ENCODE measurements around the gene COMMD1.

DNA sequence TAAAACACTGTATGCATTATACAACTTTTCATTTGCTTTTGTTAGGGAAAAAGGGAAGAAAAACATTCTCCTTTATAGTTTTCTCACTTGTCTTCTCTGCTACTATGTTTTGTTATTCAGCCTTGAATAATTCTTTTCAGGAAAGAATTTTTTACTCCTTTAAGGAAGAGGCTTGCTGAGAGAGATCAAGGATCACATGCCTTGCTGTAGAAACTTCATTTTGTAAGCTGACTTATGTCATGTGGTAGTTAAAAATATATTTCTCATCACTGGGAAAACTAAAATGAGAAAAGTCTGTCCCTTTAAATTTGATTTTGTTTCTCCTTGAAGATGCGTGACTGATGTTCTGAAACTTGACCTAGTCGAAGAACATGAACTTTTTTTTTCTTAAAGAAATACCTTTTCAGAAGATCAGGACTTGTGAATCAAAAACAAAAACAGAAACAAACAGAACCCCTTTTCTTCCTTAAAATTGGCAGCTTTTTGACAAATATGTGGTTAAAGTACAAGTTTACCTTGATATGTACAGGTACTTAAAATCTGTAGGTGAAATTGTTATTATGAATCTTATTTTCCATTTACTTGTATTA, 145.1 kb downstream of the COMMD1 start:
- TF ChIP-seq, protein P1, sequence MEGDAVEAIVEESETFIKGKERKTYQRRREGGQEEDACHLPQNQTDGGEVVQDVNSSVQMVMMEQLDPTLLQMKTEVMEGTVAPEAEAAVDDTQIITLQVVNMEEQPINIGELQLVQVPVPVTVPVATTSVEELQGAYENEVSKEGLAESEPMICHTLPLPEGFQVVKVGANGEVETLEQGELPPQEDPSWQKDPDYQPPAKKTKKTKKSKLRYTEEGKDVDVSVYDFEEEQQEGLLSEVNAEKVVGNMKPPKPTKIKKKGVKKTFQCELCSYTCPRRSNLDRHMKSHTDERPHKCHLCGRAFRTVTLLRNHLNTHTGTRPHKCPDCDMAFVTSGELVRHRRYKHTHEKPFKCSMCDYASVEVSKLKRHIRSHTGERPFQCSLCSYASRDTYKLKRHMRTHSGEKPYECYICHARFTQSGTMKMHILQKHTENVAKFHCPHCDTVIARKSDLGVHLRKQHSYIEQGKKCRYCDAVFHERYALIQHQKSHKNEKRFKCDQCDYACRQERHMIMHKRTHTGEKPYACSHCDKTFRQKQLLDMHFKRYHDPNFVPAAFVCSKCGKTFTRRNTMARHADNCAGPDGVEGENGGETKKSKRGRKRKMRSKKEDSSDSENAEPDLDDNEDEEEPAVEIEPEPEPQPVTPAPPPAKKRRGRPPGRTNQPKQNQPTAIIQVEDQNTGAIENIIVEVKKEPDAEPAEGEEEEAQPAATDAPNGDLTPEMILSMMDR (IDR thresholded peaks at IDR 0.05; ENCODE audit: poor library complexity): no peak
- TF ChIP-seq EZH2 (IDR thresholded peaks at IDR 0.05; ENCODE audit: borderline replicate concordance): no peak
- TF ChIP-seq EZH2phosphoT487 (IDR thresholded peaks at IDR 0.05; ENCODE audit: low read depth, severe bottlenecking, unreplicated experiment): no peak

Measured in hepatocyte (in vitro differentiated cells).